Stomach (tissue), 9 donors: ENCODE measurements around the gene ANTXR1. TPM values are rescaled to one million over a fixed set of nuclear protein-coding genes. Genes with fewer than 3 reads are reported as not detected.

Source experiments
- DNase-seq, 2 donors: peaks; one replicate each; pipeline versions ENCODE4 v3.0.0 to v3.0.0-alpha.2; 2013 to 2019
- H3K27ac ChIP-seq, 5 donors: fragments of 200-600 bp in 4 of 5; sonication (generic) in 4 of 5; one replicate each; pipeline ENCODE4 v1.5.1; 2013 to 2019; ENCODE audit warnings: mild to moderate bottlenecking in 1 of 5, moderate library complexity in 1 of 5
- H3K27me3 ChIP-seq, 3 donors: fragments of 200-600 bp; sonication (generic); one replicate each; pipeline ENCODE4 v1.5.1; 2017 to 2019; ENCODE audit warnings: mixed run types in 1 of 3
- H3K36me3 ChIP-seq, 4 donors: fragments of 200-600 bp; sonication (generic); 1 replicate in 3 of 4; 2 replicates in 1 of 4; pipeline ENCODE4 v1.5.1; 2016 to 2019
- H3K4me1 ChIP-seq, 4 donors: fragments of 200-600 bp; sonication (generic); one replicate each; pipeline ENCODE4 v1.5.1; 2016 to 2019
- H3K4me3 ChIP-seq, 4 donors: fragments of 200-600 bp; sonication (generic) in 3 of 4; one replicate each; pipeline ENCODE4 v1.5.1; 2016 to 2019; ENCODE audit warnings: mild to moderate bottlenecking in 1 of 4
- H3K9me3 ChIP-seq, 4 donors: fragments of 200-600 bp; sonication (generic); one replicate each; pipeline ENCODE4 v1.5.1; 2016 to 2019
- CTCF ChIP-seq, 7 experiments: fragments of 450-650 bp in 4 of 7; fragments of 200-600 bp in 3 of 7; sonication (generic) in 3 of 7; IDR thresholded peaks; one replicate each; pipeline ENCODE4 v1.5.1; 2016 to 2019; ENCODE audit warnings: antibody characterized with exemption in 7 of 7, control low read depth in 2 of 7, mild to moderate bottlenecking in 1 of 7
- EP300 ChIP-seq: sonication (generic); formaldehyde crosslinking; IDR thresholded peaks from one replicate; pipeline ENCODE4 v1.6.1; 2017; ENCODE audit warnings: antibody characterized with exemption
- POLR2A ChIP-seq, 4 donors: fragments of 450-650 bp; IDR thresholded peaks; one replicate each; pipeline ENCODE4 v1.6.1; 2016; ENCODE audit warnings: antibody characterized with exemption in 4 of 4, control low read depth in 2 of 4, mild to moderate bottlenecking in 1 of 4, moderate library complexity in 1 of 4
- POLR2AphosphoS5 ChIP-seq, 3 donors: sonication (generic); formaldehyde crosslinking; IDR thresholded peaks; one replicate each; pipeline ENCODE4 v1.6.1; 2016; ENCODE audit warnings: antibody characterized with exemption in 3 of 3
- WGBS, 5 donors: extraction: QIAGEN DNeasy Blood & Tissue Kit in 3 of 5; methylation state at CpG; one replicate each; pipeline versions ENCODE4 v1.1.5 to v1.1.7; 2013 to 2018; 5-methylcytosine and 5-hydroxymethylcytosine counted together
- intact Hi-C: fragments of 100-400 bp; cut with DNase I; formaldehyde crosslinking; loops from one replicate; pipeline ENCODE4 v1.15.1; 2023; ENCODE audit warnings: low total_unique reads
- polyA plus RNA-seq, 3 donors: library from polyadenylated mRNA; stranded (reverse); fragments of 200-250 nt; gene quantifications; one replicate each; pipeline ENCODE4 v1.2.3, GENCODE V29; 2013
- total RNA-seq, 5 donors: library from RNA; depleted of rRNA; stranded (reverse); fragments of >200 nt; gene quantifications; one replicate each; pipeline versions ENCODE4 v1.1.0 to v1.2.3, GENCODE V29; 2014 to 2016
- donor health status: healthy with polysubstance abuse.
- donor health status: Bipolar disorder and iron deficiency.
- donor health status: healthy.

Gene ANTXR1
- total and polyA plus RNA-seq, 8 donors = 5.8 to 32.5 (median 13.7) TPM

GRCh38 chr2:69114534-69114933, 101.6 kb downstream of the ANTXR1 start:
- Histone ChIP-seq H3K36me3 (no peaks in the 10 kb centered on the region), H3K4me1 (peaks cover 0 to 18% (median 9%) of the 10 kb centered on the region in 4 donors), H3K4me3 (no peak overlapping the region), H3K27me3 (no peaks in the 10 kb centered on the region), H3K9me3 (no peaks in the 10 kb centered on the region), H3K27ac (no peak overlapping the region)
- TF ChIP-seq POLR2AphosphoS5 (IDR thresholded peaks at IDR 0.05) = no peak
- WGBS, 5 donors = 39 to 100% (median 92%) methylated on average over 1 of the region's 1 CpG
- intact Hi-C loops = no loop called here
- DNase-seq = no peak

GRCh38 chr2:69116438-69116837, 103.5 kb downstream of the ANTXR1 start:
- 58 to 73% (median 72%) methylated on average over 4 of the region's 4 CpGs for WGBS, 5 donors
- Histone ChIP-seq H3K27ac (peak overlapping the region in 4 of 5 donors; percentile 18 to 63 (median 44)), H3K4me3 (no peak overlapping the region)

GRCh38 chr2:69118609-69119008, 105.6 kb downstream of the ANTXR1 start:
- Histone ChIP-seq H3K4me1 (peaks cover 0 to 16% (median 4%) of the 10 kb centered on the region in 4 donors), H3K27ac (peak overlapping the region in 4 of 5 donors; percentile 3 to 47 (median 38)), H3K36me3 (peaks cover 0 to 5% (median 0%) of the 10 kb centered on the region in 4 donors), H3K9me3 (no peaks in the 10 kb centered on the region), H3K4me3 (no peak overlapping the region), H3K27me3 (no peaks in the 10 kb centered on the region)
- intact Hi-C loops = no loop called here
- WGBS, 5 donors = 67 to 81% (median 76%) methylated on average over 13 of the region's 13 CpGs
- TF ChIP-seq CTCF (IDR thresholded peaks at IDR 0.05) = no peak
- TF ChIP-seq POLR2A (IDR thresholded peaks at IDR 0.05) = no peak
- no peak for TF ChIP-seq POLR2AphosphoS5 (IDR thresholded peaks at IDR 0.05)
- TF ChIP-seq EP300 = no peak
- peak in 1 of 2 donors; percentile 20 for DNase-seq

More at GRCh38 chr2:69116438-69116837, 103.5 kb downstream of the ANTXR1 start:
- no peaks in the 10 kb centered on the region for H3K9me3 ChIP-seq
- TF ChIP-seq POLR2A (IDR thresholded peaks at IDR 0.05) (no peak), POLR2AphosphoS5 (IDR thresholded peaks at IDR 0.05) (no peak), EP300 (no peak), CTCF (IDR thresholded peaks at IDR 0.05) (no peak)
- no peak for DNase-seq
- peaks cover 0 to 16% (median 4%) of the 10 kb centered on the region in 4 donors for H3K4me1 ChIP-seq
- intact Hi-C loops = no loop called here
- no peaks in the 10 kb centered on the region for H3K27me3 ChIP-seq
- no peaks in the 10 kb centered on the region for H3K36me3 ChIP-seq

GRCh38 chr2:69119104-69119894, 106.3 kb downstream of the ANTXR1 start:
- peaks cover 0 to 12% (median 2%) of the 10 kb centered on the region in 4 donors for H3K36me3 ChIP-seq
- 75 to 85% (median 78%) methylated on average over 14 to 16 of the region's 16 CpGs for WGBS, 5 donors
- peak in 1 of 2 donors; percentile 23 for DNase-seq
- H3K27ac ChIP-seq = peak overlapping the region in 4 of 5 donors; percentile 3 to 47 (median 38)
- H3K4me3 ChIP-seq = no peak overlapping the region
- TF ChIP-seq EP300 (no peak), POLR2AphosphoS5 (IDR thresholded peaks at IDR 0.05) (no peak)
- no peaks in the 10 kb centered on the region for H3K9me3 ChIP-seq
- H3K4me1 ChIP-seq = peaks cover 0 to 16% (median 4%) of the 10 kb centered on the region in 4 donors
- intact Hi-C loops = no loop called here
- no peaks in the 10 kb centered on the region for H3K27me3 ChIP-seq

- Histone ChIP-seq H3K4me1 (peaks cover 0 to 16% (median 4%) of the 10 kb centered on the region in 4 donors), H3K9me3 (no peaks in the 10 kb centered on the region), H3K27ac (no peak overlapping the region), H3K27me3 (no peaks in the 10 kb centered on the region), H3K36me3 (peaks cover 0 to 19% (median 14%) of the 10 kb centered on the region in 4 donors), H3K4me3 (no peak overlapping the region)
- intact Hi-C loops = no loop called here
- DNase-seq = no peak
- TF ChIP-seq EP300 (no peak), POLR2AphosphoS5 (IDR thresholded peaks at IDR 0.05) (no peak), POLR2A (IDR thresholded peaks at IDR 0.05) (no peak), CTCF (IDR thresholded peaks at IDR 0.05) (no peak)
- WGBS, 5 donors = 72 to 82% (median 74%) methylated on average over 4 of the region's 4 CpGs
These were observed 109.3 kb downstream of the ANTXR1 start for GRCh38 chr2:69122271-69122670.
